Esophagus muscularis mucosa (tissue), 4 donors: ENCODE measurements around the gene ZNF202.

Source experiments
- EP300 ChIP-seq: sonication (generic); formaldehyde crosslinking; IDR thresholded peaks from one replicate; pipeline ENCODE4 v1.6.1; 2017; ENCODE audit warnings: antibody characterized with exemption
- POLR2AphosphoS5 ChIP-seq, 2 donors: sonication (generic); formaldehyde crosslinking; IDR thresholded peaks; one replicate each; pipeline ENCODE4 v1.6.1; 2017; ENCODE audit warnings: antibody characterized with exemption in 2 of 2
- TF ChIP-seq, protein P1 (sequence below), 3 experiments: fragments of 200-600 bp in 2 of 3; fragments of 450-650 bp in 1 of 3; sonication (generic) in 2 of 3; IDR thresholded peaks; one replicate each; pipeline ENCODE4 v1.5.1; 2017 to 2019; ENCODE audit warnings: antibody characterized with exemption in 3 of 3, mild to moderate bottlenecking in 2 of 3, moderate library complexity in 1 of 3

- TF ChIP-seq, protein P1, sequence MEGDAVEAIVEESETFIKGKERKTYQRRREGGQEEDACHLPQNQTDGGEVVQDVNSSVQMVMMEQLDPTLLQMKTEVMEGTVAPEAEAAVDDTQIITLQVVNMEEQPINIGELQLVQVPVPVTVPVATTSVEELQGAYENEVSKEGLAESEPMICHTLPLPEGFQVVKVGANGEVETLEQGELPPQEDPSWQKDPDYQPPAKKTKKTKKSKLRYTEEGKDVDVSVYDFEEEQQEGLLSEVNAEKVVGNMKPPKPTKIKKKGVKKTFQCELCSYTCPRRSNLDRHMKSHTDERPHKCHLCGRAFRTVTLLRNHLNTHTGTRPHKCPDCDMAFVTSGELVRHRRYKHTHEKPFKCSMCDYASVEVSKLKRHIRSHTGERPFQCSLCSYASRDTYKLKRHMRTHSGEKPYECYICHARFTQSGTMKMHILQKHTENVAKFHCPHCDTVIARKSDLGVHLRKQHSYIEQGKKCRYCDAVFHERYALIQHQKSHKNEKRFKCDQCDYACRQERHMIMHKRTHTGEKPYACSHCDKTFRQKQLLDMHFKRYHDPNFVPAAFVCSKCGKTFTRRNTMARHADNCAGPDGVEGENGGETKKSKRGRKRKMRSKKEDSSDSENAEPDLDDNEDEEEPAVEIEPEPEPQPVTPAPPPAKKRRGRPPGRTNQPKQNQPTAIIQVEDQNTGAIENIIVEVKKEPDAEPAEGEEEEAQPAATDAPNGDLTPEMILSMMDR (IDR thresholded peaks at IDR 0.05) = no peak
- TF ChIP-seq POLR2AphosphoS5 (IDR thresholded peaks at IDR 0.05) (no peak), EP300 (no peak)
These were observed 4.7 kb downstream of the ZNF202 start for GRCh38 chr11:123736769-123737168.
